HCT116 (cell line): Measurements from ENCODE around the gene PCYT1A. TPM values are rescaled to one million over a fixed set of nuclear protein-coding genes. Genes with fewer than 3 reads are reported as not detected.

Experiments used
- ATAC-seq: fragments of 200-7000 bp; cut with Tn5 transposase; 2 replicates; pipeline ENCODE4 v1.9.1; 2020; ENCODE audit warnings: mild to moderate bottlenecking, moderate library complexity
- BruUV-seq: library from RNA; stranded (reverse); fragments of 400-500 nt; replicated peaks from 2 replicates; lab custom pipeline; 2021; lab: Mats Ljungman, UMichigan
- CTCF ChIA-PET: fragments of 300-600 bp; sonication (Branson Sonifier 250); formaldehyde crosslinking; loops from one replicate; lab custom pipeline; 2021; ENCODE audit warnings: antibody characterized with exemption; lab: Charles Lee
- POLR2A ChIA-PET: fragments of 300-600, 350-600 bp; sonication (Branson Sonifier 250); formaldehyde crosslinking; loops from one replicate; lab custom pipeline; 2021; ENCODE audit warnings: antibody characterized with exemption; lab: Charles Lee
- RAD21 ChIA-PET, 2 experiments: fragments of 300-600 bp; sonication (Branson Sonifier 250); formaldehyde crosslinking; loops; one replicate each; lab custom pipeline; 2023; ENCODE audit warnings: low total read pairs in 2 of 2; ENCODE audit not compliant: uncharacterized antibody in 2 of 2, unreplicated experiment in 2 of 2, low non-redundant PET in 1 of 2; lab: Charles Lee
- DNase-seq: peaks from one replicate; pipeline ENCODE4 v3.0.0-alpha.2; 2010; ENCODE audit warnings: low read depth, low spot score
- H2AFZ ChIP-seq: fragments of 200-600 bp; shearing (Covaris generic), sonication (generic); 2 replicates; pipeline ENCODE4 v1.6.1; 2017; ENCODE audit warnings: low read depth, mixed run types, mixed read lengths, antibody characterized with exemption, low read length; ENCODE audit not compliant: poor library complexity, severe bottlenecking
- H3K27ac ChIP-seq: 2 replicates; pipeline ENCODE4 v1.5.1; 2012; ENCODE audit warnings: low read depth, low read length
- H3K27me3 ChIP-seq: fragments of 200-600 bp; sonication (generic); 2 replicates; pipeline ENCODE4 v1.6.1; 2016; ENCODE audit warnings: mixed run types, low read length, mixed read lengths; ENCODE audit not compliant: insufficient read depth
- H3K36me3 ChIP-seq, 2 experiments: fragments of 200-500 bp in 1 of 2; fragments of 200-600 bp in 1 of 2; sonication (Bioruptor generic) in 1 of 2; sonication (generic) in 1 of 2; 2 replicates each; pipeline versions ENCODE4 v1.5.1 to v1.6.1; 2014 to 2016; ENCODE audit warnings: low read length in 2 of 2, inconsistent platforms in 1 of 2, mixed read lengths in 1 of 2, mixed run types in 1 of 2; ENCODE audit not compliant: insufficient read depth in 2 of 2, control insufficient read depth in 1 of 2
- H3K4me1 ChIP-seq, 2 experiments: fragments of 200-600 bp in 1 of 2; sonication (generic) in 1 of 2; 2 replicates each; pipeline versions ENCODE4 v1.5.1 to v1.6.1; 2012 to 2017; ENCODE audit warnings: low read length in 2 of 2, inconsistent platforms in 1 of 2, mild to moderate bottlenecking in 1 of 2, mixed read lengths in 1 of 2, mixed run types in 1 of 2, moderate library complexity in 1 of 2; ENCODE audit not compliant: insufficient read depth in 2 of 2, control insufficient read depth in 1 of 2
- H3K4me2 ChIP-seq: fragments of 200-600 bp; sonication (generic); 2 replicates; pipeline ENCODE4 v1.6.1; 2017; ENCODE audit warnings: mixed run types, low read length, mixed read lengths
- H3K4me3 ChIP-seq, 2 experiments: fragments of 200-600 bp in 1 of 2; sonication (generic) in 1 of 2; replicated peaks in 1 of 2; 2 replicates each; pipeline ENCODE4 v1.5.1; 2011 to 2016; ENCODE audit warnings: low read length in 2 of 2, control low read depth in 1 of 2, low read depth in 1 of 2, mild to moderate bottlenecking in 1 of 2, mixed read lengths in 1 of 2, mixed run types in 1 of 2
- H3K79me2 ChIP-seq: fragments of 200-600 bp; sonication (generic); 2 replicates; pipeline ENCODE4 v1.6.1; 2017; ENCODE audit warnings: mild to moderate bottlenecking, mixed run types, low read length, moderate library complexity, mixed read lengths; ENCODE audit not compliant: insufficient read depth
- H3K9ac ChIP-seq: fragments of 200-600 bp; sonication (generic); 2 replicates; pipeline ENCODE4 v1.6.1; 2016; ENCODE audit warnings: low read length, mixed read lengths
- H3K9me2 ChIP-seq: fragments of 200-600 bp; sonication (generic), shearing (Covaris generic); 2 replicates; pipeline ENCODE4 v1.6.1; 2017; ENCODE audit warnings: mixed run types, mild to moderate bottlenecking, moderate library complexity; ENCODE audit not compliant: insufficient read depth
- H3K9me3 ChIP-seq, 2 experiments: fragments of 200-500 bp in 1 of 2; fragments of 200-600 bp in 1 of 2; sonication (Bioruptor generic) in 1 of 2; sonication (generic) in 1 of 2; 2 replicates each; pipeline ENCODE4 v1.6.1; 2014 to 2017; ENCODE audit warnings: low read length in 2 of 2, mixed read lengths in 2 of 2, inconsistent platforms in 1 of 2, low read depth in 1 of 2, mild to moderate bottlenecking in 1 of 2, mixed run types in 1 of 2, moderate library complexity in 1 of 2; ENCODE audit not compliant: control insufficient read depth in 1 of 2, insufficient read depth in 1 of 2
- H4K20me1 ChIP-seq: fragments of 200-600 bp; sonication (generic), shearing (Covaris generic); 2 replicates; pipeline ENCODE4 v1.6.1; 2017; ENCODE audit warnings: mixed run types, mild to moderate bottlenecking, moderate library complexity; ENCODE audit not compliant: insufficient read depth
- ATF3 ChIP-seq: IDR thresholded peaks from 2 replicates; pipeline ENCODE4 v1.6.1; 2012
- CBX3 ChIP-seq: IDR thresholded peaks from 2 replicates; pipeline ENCODE4 v1.6.1; 2012; ENCODE audit warnings: low read depth
- ELF1 ChIP-seq: IDR thresholded peaks from 2 replicates; pipeline ENCODE4 v1.6.1; 2012; ENCODE audit warnings: low read depth, borderline replicate concordance
- FOSL1 ChIP-seq: IDR thresholded peaks from 2 replicates; pipeline ENCODE4 v1.6.1; 2012; ENCODE audit warnings: low read depth
- JUND ChIP-seq: IDR thresholded peaks from 2 replicates; pipeline ENCODE4 v1.6.1; 2012
- MAX ChIP-seq: IDR thresholded peaks from 2 replicates; pipeline ENCODE4 v1.6.1; 2012
- RAD21 ChIP-seq: IDR thresholded peaks from 2 replicates; pipeline ENCODE4 v1.6.1; 2012; ENCODE audit warnings: low read depth, mild to moderate bottlenecking
- SP1 ChIP-seq: IDR thresholded peaks from 2 replicates; pipeline ENCODE4 v1.6.1; 2012; ENCODE audit warnings: low read depth
- ZNF274 ChIP-seq: fragments of 200-500 bp; sonication (Bioruptor generic); IDR thresholded peaks from 2 replicates; pipeline ENCODE4 v1.6.1; 2014; ENCODE audit warnings: mild to moderate bottlenecking, low read depth, low read length, inconsistent platforms
- intact Hi-C: fragments of 100-400 bp; cut with micrococcal nuclease; formaldehyde crosslinking; loops from 2 replicates; pipeline ENCODE4 v1.10.0; 2022
- total RNA-seq: library from RNA; stranded (reverse); gene quantifications from one replicate; pipeline ENCODE4 v1.2.1, GENCODE V29; 2021; ENCODE audit not compliant: unreplicated experiment

Gene PCYT1A
- total RNA-seq, 1 experiment from 2014 or later = 32.1 TPM

GRCh38 chr3:196336319-196337145, 49.0 kb upstream of the PCYT1A start:
- intact Hi-C loops = loop anchor here (5.0 kb wide), 1 partner anchor 166 kb away; the partner anchor contains the start of gene RNF168
- peaks cover 43 to 61% of the 10 kb centered on the region in 2 experiments for H3K4me1 ChIP-seq
- H3K79me2 ChIP-seq = no peaks in the 10 kb centered on the region; the same call in 1 of the 2 replicates
- ATAC-seq = peak; percentile 63
- H3K9me2 ChIP-seq = no peaks in the 10 kb centered on the region
- TF ChIP-seq CBX3 = peak; percentile 67; the same call in 1 of the 2 replicates
- no peak for TF ChIP-seq ZNF274
- no peak for TF ChIP-seq RAD21
- TF ChIP-seq ATF3 = no peak
- TF ChIP-seq ELF1 = no peak
- TF ChIP-seq JUND = peak; percentile 49; the same call in 1 of the 2 replicates
- TF ChIP-seq FOSL1 = 0 out of 2 replicates have a peak, but pooled peaks have one; percentile 40
- peak; percentile 71 for TF ChIP-seq SP1
- peak; percentile 81; the same call in 1 of the 2 replicates for TF ChIP-seq MAX
- H3K27ac ChIP-seq = peak overlapping the region; percentile 41
- peak overlapping the region; percentile 68 for H3K9ac ChIP-seq
- CTCF ChIA-PET = no interaction called here
- no peaks in the 10 kb centered on the region for H3K36me3 ChIP-seq
- POLR2A ChIA-PET = interaction anchor here (0.6 to 1.6 kb wide), 3 partner anchors 9 to 186 kb away, joined by 3 to 4 read pairs (median 3); partner anchors contain the start of gene DYNLT2B
- no peaks in the 10 kb centered on the region for H4K20me1 ChIP-seq
- BruUV-seq = no TSS peak
- RAD21 ChIA-PET = no interaction called here
- H3K4me2 ChIP-seq = peak overlapping the region; percentile 74
- H3K4me3 ChIP-seq = peak overlapping the region; percentile 23 to 55
- no peaks in the 10 kb centered on the region for H3K27me3 ChIP-seq
- no peaks in the 10 kb centered on the region for H3K9me3 ChIP-seq
- peak; percentile 72 for DNase-seq
- H2AFZ ChIP-seq = peak overlapping the region; percentile 24
